H9 (cell line): ENCODE data around the gene CCDC33. TPM values are rescaled to one million over a fixed set of nuclear protein-coding genes. Genes with fewer than 3 reads are reported as not detected.

Experiments
- DNase-seq: peaks from one replicate; pipeline ENCODE4 v3.0.0-alpha.2; 2017
- H2AFZ ChIP-seq: one replicate; pipeline ENCODE4 v1.6.1; 2013; ENCODE audit warnings: mild to moderate bottlenecking, low read length, control low read depth, moderate library complexity
- H2AK5ac ChIP-seq: 2 replicates; pipeline ENCODE4 v1.6.1; 2013; ENCODE audit warnings: low read length, control low read depth, mixed read lengths; ENCODE audit not compliant: insufficient read length
- H2BK120ac ChIP-seq: one replicate; pipeline ENCODE4 v1.6.1; 2013; ENCODE audit warnings: low read depth, mild to moderate bottlenecking, low read length, control low read depth, inconsistent platforms; ENCODE audit not compliant: poor library complexity, severe bottlenecking
- H2BK12ac ChIP-seq: 2 replicates; pipeline ENCODE4 v1.6.1; 2013; ENCODE audit warnings: low read length, control low read depth, mixed read lengths, low read depth; ENCODE audit not compliant: insufficient read length
- H2BK15ac ChIP-seq: 2 replicates; pipeline ENCODE4 v1.6.1; 2013; ENCODE audit warnings: low read depth, low read length, control low read depth
- H2BK20ac ChIP-seq: one replicate; pipeline ENCODE4 v1.6.1; 2013; ENCODE audit warnings: low read depth, mild to moderate bottlenecking, low read length, control low read depth, inconsistent platforms; ENCODE audit not compliant: poor library complexity, severe bottlenecking
- H2BK5ac ChIP-seq: 2 replicates; pipeline ENCODE4 v1.6.1; 2013; ENCODE audit warnings: low read length, control low read depth, mixed read lengths; ENCODE audit not compliant: insufficient read length
- H3K14ac ChIP-seq: 2 replicates; pipeline ENCODE4 v1.6.1; 2013; ENCODE audit warnings: low read length, control low read depth; ENCODE audit not compliant: insufficient read depth
- H3K18ac ChIP-seq: 2 replicates; pipeline ENCODE4 v1.6.1; 2013; ENCODE audit warnings: low read depth, mild to moderate bottlenecking, mixed read lengths, low read length, control low read depth; ENCODE audit not compliant: insufficient read length
- H3K23ac ChIP-seq: 2 replicates; pipeline ENCODE4 v1.6.1; 2013; ENCODE audit warnings: low read length, control low read depth, mixed read lengths, low read depth; ENCODE audit not compliant: insufficient read length
- H3K23me2 ChIP-seq: 2 replicates; pipeline ENCODE4 v1.6.1; 2013; ENCODE audit warnings: low read depth, mild to moderate bottlenecking, mixed read lengths, low read length, control low read depth; ENCODE audit not compliant: insufficient read length, poor library complexity, severe bottlenecking
- H3K27ac ChIP-seq: 2 replicates; pipeline ENCODE4 v1.5.1; 2013; ENCODE audit warnings: low read length, control low read depth, mixed read lengths, low read depth; ENCODE audit not compliant: insufficient read length
- H3K27me3 ChIP-seq: 2 replicates; pipeline ENCODE4 v1.6.1; 2013; ENCODE audit warnings: low read length, control low read depth, inconsistent platforms; ENCODE audit not compliant: insufficient read depth
- H3K4ac ChIP-seq: 2 replicates; pipeline ENCODE4 v1.6.1; 2013; ENCODE audit warnings: low read depth, mild to moderate bottlenecking, control low read depth, inconsistent platforms, low read length, moderate library complexity
- H3K4me1 ChIP-seq: 2 replicates; pipeline ENCODE4 v1.6.1; 2013; ENCODE audit warnings: low read length, control low read depth, inconsistent platforms; ENCODE audit not compliant: insufficient read depth
- H3K4me2 ChIP-seq: 2 replicates; pipeline ENCODE4 v1.6.1; 2013; ENCODE audit warnings: low read length, control low read depth, mixed read lengths; ENCODE audit not compliant: insufficient read length, insufficient read depth
- H3K56ac ChIP-seq: 2 replicates; pipeline ENCODE4 v1.6.1; 2013; ENCODE audit warnings: low read depth, mild to moderate bottlenecking, mixed read lengths, low read length, control low read depth; ENCODE audit not compliant: insufficient read length
- H3K79me1 ChIP-seq: 2 replicates; pipeline ENCODE4 v1.6.1; 2013; ENCODE audit warnings: low read depth, mild to moderate bottlenecking, moderate library complexity, low read length, control low read depth, inconsistent platforms; ENCODE audit not compliant: insufficient read depth, poor library complexity, severe bottlenecking
- H3K79me2 ChIP-seq: 2 replicates; pipeline ENCODE4 v1.6.1; 2013; ENCODE audit warnings: low read length, control low read depth, inconsistent platforms; ENCODE audit not compliant: insufficient read depth
- H3K9ac ChIP-seq: 2 replicates; pipeline ENCODE4 v1.6.1; 2013; ENCODE audit warnings: low read length, control low read depth, mixed read lengths; ENCODE audit not compliant: insufficient read length; ENCODE audit errors: extremely low read depth
- H3K9me3 ChIP-seq: one replicate; pipeline ENCODE4 v1.6.1; 2013; ENCODE audit warnings: low read depth, low read length, inconsistent platforms; ENCODE audit not compliant: control insufficient read depth
- H3T11ph ChIP-seq: one replicate; pipeline ENCODE4 v1.6.1; 2013; ENCODE audit warnings: mild to moderate bottlenecking, low read length, control low read depth, inconsistent platforms
- H4K20me1 ChIP-seq: one replicate; pipeline ENCODE4 v1.6.1; 2013; ENCODE audit not compliant: control insufficient read depth, insufficient read length, insufficient read depth
- H4K5ac ChIP-seq: 2 replicates; pipeline ENCODE4 v1.6.1; 2013; ENCODE audit warnings: low read depth, mild to moderate bottlenecking, mixed read lengths, low read length, control low read depth; ENCODE audit not compliant: insufficient read length
- H4K8ac ChIP-seq: replicated peaks from 2 replicates; pipeline ENCODE4 v1.6.1; 2013; ENCODE audit warnings: low read length, control low read depth, mixed read lengths, low read depth; ENCODE audit not compliant: insufficient read length
- H4K91ac ChIP-seq: 2 replicates; pipeline ENCODE4 v1.6.1; 2013; ENCODE audit warnings: low read depth, mild to moderate bottlenecking, moderate library complexity, mixed read lengths, low read length, control low read depth; ENCODE audit not compliant: insufficient read length
- H3K27ac Mint-ChIP-seq, 3 experiments: 2 replicates in 2 of 3; 3 replicates in 1 of 3; pipeline ENCODE4 v1.8.0; 2020 to 2021; ENCODE audit warnings: mixed read lengths in 3 of 3, mild to moderate bottlenecking in 1 of 3, moderate library complexity in 1 of 3
- H3K27me3 Mint-ChIP-seq: 2 replicates; pipeline ENCODE4 v1.8.0; 2021; ENCODE audit warnings: low read depth, mild to moderate bottlenecking, moderate library complexity, mixed read lengths
- H3K36me3 Mint-ChIP-seq, 3 experiments: 2 replicates in 2 of 3; 3 replicates in 1 of 3; pipeline ENCODE4 v1.8.0; 2020 to 2021; ENCODE audit warnings: low read depth in 3 of 3, mixed read lengths in 3 of 3; ENCODE audit not compliant: insufficient read depth in 1 of 3
- H3K4me1 Mint-ChIP-seq, 2 experiments: 2 replicates each; pipeline ENCODE4 v1.8.0; 2020; ENCODE audit warnings: mixed read lengths in 2 of 2
- H3K4me3 Mint-ChIP-seq, 2 experiments: 2 replicates in 1 of 2; 3 replicates in 1 of 2; pipeline ENCODE4 v1.8.0; 2020 to 2021; ENCODE audit warnings: mild to moderate bottlenecking in 2 of 2, mixed read lengths in 2 of 2, moderate library complexity in 1 of 2
- H3K9me3 Mint-ChIP-seq, 2 experiments: 2 replicates in 1 of 2; 3 replicates in 1 of 2; pipeline ENCODE4 v1.8.0; 2020; ENCODE audit warnings: mild to moderate bottlenecking in 2 of 2, mixed read lengths in 2 of 2, moderate library complexity in 1 of 2
- CTCF ChIP-seq: fragments of 200-600 bp; sonication (generic); conservative IDR thresholded peaks from 3 replicates; pipeline ENCODE4 v1.8.0; 2021; ENCODE audit warnings: antibody characterized with exemption, mild to moderate bottlenecking
- WGBS: extraction: QIAGEN DNeasy Blood & Tissue Kit; methylation state at CpG from one replicate; pipeline ENCODE4 v1.1.7; 2013; ENCODE audit warnings: missing lambda C conversion rate, low lambda C conversion rate, mixed read lengths; ENCODE audit not compliant: insufficient read length; ENCODE audit errors: extremely low coverage; 5-methylcytosine and 5-hydroxymethylcytosine counted together
- total RNA-seq: library from RNA; stranded (reverse); gene quantifications from 2 replicates; pipeline ENCODE4 v1.2.1, GENCODE V29; 2021

CCDC33 gene
- total RNA-seq, 1 experiment from 2014 or later = 4.6 TPM

DNA sequence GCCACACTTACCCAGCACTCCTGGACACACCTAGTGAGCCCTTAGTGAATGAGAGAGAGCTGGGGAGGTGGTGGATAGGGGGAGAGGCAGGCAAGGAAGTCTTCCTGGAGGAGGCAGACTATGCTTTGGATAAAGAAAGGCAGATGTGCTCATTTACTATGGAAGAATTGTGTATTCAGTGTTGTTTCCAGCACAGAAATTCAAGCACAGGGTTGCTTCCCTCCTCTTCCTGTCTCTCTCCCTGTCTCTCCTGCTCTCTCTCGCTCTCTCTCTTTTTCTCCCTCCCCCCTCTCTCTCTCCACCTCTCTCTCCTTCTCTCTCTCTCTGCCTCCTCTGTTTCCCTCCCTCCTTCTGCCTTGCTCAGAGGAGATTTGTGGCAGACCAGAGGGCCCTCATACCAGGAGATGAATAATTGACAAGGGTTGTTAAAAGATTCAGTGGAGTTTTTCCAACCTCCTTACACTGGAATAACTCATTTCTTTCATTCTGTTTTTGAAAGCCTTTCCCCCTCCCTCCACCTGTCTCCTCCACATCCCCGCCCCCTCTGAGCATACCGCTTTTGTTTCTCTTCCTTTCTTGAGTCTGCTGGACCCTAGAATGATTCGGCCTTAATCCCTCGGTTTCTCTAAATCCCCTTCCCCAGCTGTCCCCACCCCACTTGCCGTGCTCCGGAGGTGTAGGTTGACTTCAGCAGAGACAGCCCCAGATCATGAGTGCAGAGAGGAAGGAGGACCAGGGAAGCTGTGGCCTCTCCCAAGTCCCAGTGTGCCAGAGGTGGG, 65.6 kb downstream of the CCDC33 start:
- no peak overlapping the region for H3K4ac ChIP-seq
- no peak overlapping the region for H3K23ac ChIP-seq
- no peaks in the 10 kb centered on the region for H3K9me3 ChIP-seq
- Mint-ChIP-seq H3K4me1 (peaks cover 58 to 68% of the 10 kb centered on the region in 2 experiments), H3K36me3 (no peaks in the 10 kb centered on the region), H3K27ac (no peak overlapping the region; a peak in 1 of 7 replicates), H3K27me3 (peaks cover 97% of the 10 kb centered on the region), H3K4me3 (peak overlapping the region in 1 of 2 experiments; percentile 38; a peak in 1 of 5 replicates), H3K9me3 (no peaks in the 10 kb centered on the region; a peak in 1 of 5 replicates)
- no peak overlapping the region for H3K18ac ChIP-seq
- no peak for TF ChIP-seq CTCF
- no peak overlapping the region for H3T11ph ChIP-seq
- H2AK5ac ChIP-seq = no peak overlapping the region
- peaks cover 3% of the 10 kb centered on the region; the same call in 1 of the 2 replicates for H3K4me1 ChIP-seq
- no peak overlapping the region for H3K27ac ChIP-seq
- H4K5ac ChIP-seq = no peak overlapping the region
- no peak overlapping the region for H2BK12ac ChIP-seq
- no peak overlapping the region for H3K9ac ChIP-seq
- H4K8ac ChIP-seq = no peak overlapping the region
- H3K56ac ChIP-seq = no peak overlapping the region
- H4K20me1 ChIP-seq = no peaks in the 10 kb centered on the region
- no CpG with 5 or more reads among the region's 7 CpGs for WGBS
- no peaks in the 10 kb centered on the region for H3K79me2 ChIP-seq
- no peak overlapping the region for H2BK20ac ChIP-seq
- no peak overlapping the region for H4K91ac ChIP-seq
- no peaks in the 10 kb centered on the region for H3K79me1 ChIP-seq
- no peak overlapping the region for H3K4me2 ChIP-seq
- no peak overlapping the region for H2BK120ac ChIP-seq
- no peak for DNase-seq
- H3K23me2 ChIP-seq = peaks cover 4% of the 10 kb centered on the region
- no peak overlapping the region for H2BK5ac ChIP-seq
- no peak overlapping the region for H3K14ac ChIP-seq
- peaks cover 3% of the 10 kb centered on the region; the same call in 1 of the 2 replicates for H3K27me3 ChIP-seq
- no peak overlapping the region for H2AFZ ChIP-seq
- no peak overlapping the region for H2BK15ac ChIP-seq
